HL-60 (cell line): ENCODE results near the gene TNFRSF8.

ENCODE experiments used
- CTCF ChIP-seq: IDR thresholded peaks from one replicate; pipeline ENCODE4 v1.5.1; 2011; ENCODE audit warnings: low read length, control low read depth, inconsistent platforms; ENCODE audit not compliant: insufficient read depth
- GABPA ChIP-seq: IDR thresholded peaks from 2 replicates; pipeline ENCODE4 v1.6.1; 2012; ENCODE audit warnings: low read depth
- POLR2AphosphoS5 ChIP-seq: IDR thresholded peaks from 2 replicates; pipeline ENCODE4 v1.6.1; 2012; ENCODE audit warnings: low read depth
- REST ChIP-seq: IDR thresholded peaks from 2 replicates; pipeline ENCODE4 v1.6.1; 2012; ENCODE audit warnings: low read depth; ENCODE audit not compliant: insufficient replicate concordance

DNA sequence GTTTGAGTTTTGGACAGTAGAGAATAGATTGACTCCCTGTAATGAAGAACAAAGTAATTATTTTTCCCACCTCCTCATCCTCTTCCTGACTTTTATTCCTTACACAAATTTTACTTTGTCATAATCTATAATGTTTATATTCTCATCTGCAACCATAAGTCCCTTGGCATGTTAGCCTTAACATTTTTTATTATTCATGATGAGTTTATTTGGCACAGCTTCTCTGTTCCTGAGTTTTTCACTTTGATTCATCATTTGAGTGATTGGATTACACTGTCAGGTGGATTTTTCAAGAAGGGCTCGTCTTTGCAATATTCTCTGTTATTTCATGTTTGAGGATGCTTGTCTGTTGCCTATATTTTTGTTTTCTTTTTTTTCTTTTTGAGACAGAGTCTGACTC is 35.7 kb downstream of the TNFRSF8 start:
- TF ChIP-seq CTCF, result no peak
- TF ChIP-seq POLR2AphosphoS5, result no peak
- no peak for TF ChIP-seq GABPA
- TF ChIP-seq REST, result no peak
